IMR-90 (cell line): ENCODE measurements around the gene ESF1. TPM values are rescaled to one million over a fixed set of nuclear protein-coding genes. Genes with fewer than 3 reads are reported as not detected.

Experiments
- ATAC-seq: fragments of 200-7000 bp; cut with Tn5 transposase; 2 replicates; pipeline ENCODE4 v1.9.1; 2020; ENCODE audit warnings: low read depth, mild to moderate bottlenecking, moderate library complexity
- BruUV-seq: library from RNA; stranded (reverse); fragments of 400-500 nt; replicated peaks from 2 replicates; lab custom pipeline; 2021; lab: Mats Ljungman, UMichigan
- CTCF ChIA-PET: fragments of 300-600 bp; formaldehyde crosslinking; extraction: SDS; loops from one replicate; lab custom pipeline; 2021; ENCODE audit warnings: antibody characterized with exemption; lab: Yijun Ruan, JAX
- POLR2A ChIA-PET: fragments of 300-600 bp; sonication (Branson Sonifier 250); formaldehyde crosslinking; loops from one replicate; lab custom pipeline; 2022; ENCODE audit warnings: antibody characterized with exemption; ENCODE audit not compliant: unreplicated experiment; lab: Charles Lee
- DNase-seq: peaks from one replicate; pipeline ENCODE4 v3.0.0; 2013
- H2AFZ ChIP-seq: replicated peaks from 2 replicates; pipeline ENCODE3; 2013; ENCODE audit warnings: low read length, mild to moderate bottlenecking; ENCODE audit not compliant: poor library complexity
- H2AK5ac ChIP-seq: 2 replicates; pipeline ENCODE4 v1.6.1; 2013; ENCODE audit warnings: low read depth, low read length, inconsistent platforms
- H2AK9ac ChIP-seq: replicated peaks from 2 replicates; pipeline ENCODE3; 2013; ENCODE audit warnings: mild to moderate bottlenecking, low read depth, low read length, moderate library complexity; ENCODE audit not compliant: poor library complexity
- H2BK120ac ChIP-seq: 2 replicates; pipeline ENCODE4 v1.6.1; 2013; ENCODE audit warnings: low read depth, low read length, inconsistent platforms
- H2BK15ac ChIP-seq: 3 replicates; pipeline ENCODE4 v1.6.1; 2013; ENCODE audit warnings: low read depth, low read length, inconsistent platforms
- H2BK20ac ChIP-seq: 2 replicates; pipeline ENCODE4 v1.6.1; 2013; ENCODE audit warnings: low read depth, mild to moderate bottlenecking, inconsistent platforms, low read length, moderate library complexity
- H2BK5ac ChIP-seq: 2 replicates; pipeline ENCODE4 v1.6.1; 2013; ENCODE audit warnings: mild to moderate bottlenecking, low read depth, low read length, inconsistent platforms; ENCODE audit not compliant: poor library complexity, severe bottlenecking
- H3K14ac ChIP-seq: replicated peaks from 2 replicates; pipeline ENCODE4 v1.6.1; 2013; ENCODE audit warnings: low read depth, low read length, inconsistent platforms
- H3K18ac ChIP-seq: 2 replicates; pipeline ENCODE4 v1.6.1; 2013; ENCODE audit warnings: low read depth, low read length, control low read depth
- H3K23ac ChIP-seq: 2 replicates; pipeline ENCODE4 v1.6.1; 2013; ENCODE audit warnings: low read depth, low read length, inconsistent platforms
- H3K27ac ChIP-seq: 2 replicates; pipeline ENCODE4 v1.5.1; 2013; ENCODE audit warnings: mild to moderate bottlenecking, control low read depth, low read length; ENCODE audit not compliant: insufficient read depth
- H3K27me3 ChIP-seq: 2 replicates; pipeline ENCODE4 v1.6.1; 2013; ENCODE audit warnings: low read length; ENCODE audit not compliant: control insufficient read depth, insufficient read depth
- H3K36me3 ChIP-seq: 2 replicates; pipeline ENCODE4 v1.6.1; 2013; ENCODE audit warnings: low read length, mixed read lengths; ENCODE audit not compliant: control insufficient read depth, insufficient read depth
- H3K4ac ChIP-seq: 2 replicates; pipeline ENCODE4 v1.6.1; 2013; ENCODE audit warnings: low read depth, low read length, inconsistent platforms
- H3K4me1 ChIP-seq: 2 replicates; pipeline ENCODE4 v1.6.1; 2013; ENCODE audit warnings: low read length, mixed read lengths; ENCODE audit not compliant: control insufficient read depth, insufficient read depth
- H3K4me2 ChIP-seq: 2 replicates; pipeline ENCODE4 v1.6.1; 2013; ENCODE audit warnings: low read depth, mild to moderate bottlenecking, control low read depth, low read length, moderate library complexity
- H3K4me3 ChIP-seq: 2 replicates; pipeline ENCODE4 v1.5.1; 2013; ENCODE audit warnings: low read depth, mild to moderate bottlenecking, control low read depth, low read length, moderate library complexity; ENCODE audit not compliant: insufficient read depth
- H3K56ac ChIP-seq: 2 replicates; pipeline ENCODE4 v1.6.1; 2013; ENCODE audit warnings: low read length, inconsistent platforms; ENCODE audit not compliant: insufficient read depth; ENCODE audit errors: extremely low read depth
- H3K79me1 ChIP-seq, 2 experiments: 2 replicates each; pipeline ENCODE4 v1.6.1; 2013; ENCODE audit warnings: low read length in 2 of 2, inconsistent platforms in 1 of 2, low read depth in 1 of 2
- H3K9ac ChIP-seq: 2 replicates; pipeline ENCODE4 v1.6.1; 2013; ENCODE audit warnings: low read depth, low read length, control low read depth
- H3K9me1 ChIP-seq: 2 replicates; pipeline ENCODE4 v1.6.1; 2013; ENCODE audit warnings: low read length, inconsistent platforms; ENCODE audit not compliant: insufficient read depth
- H3K9me3 ChIP-seq: 2 replicates; pipeline ENCODE4 v1.6.1; 2013; ENCODE audit warnings: low read length; ENCODE audit not compliant: control insufficient read depth, insufficient read depth
- H4K20me1 ChIP-seq: 2 replicates; pipeline ENCODE4 v1.6.1; 2013; ENCODE audit warnings: low read length, inconsistent platforms; ENCODE audit not compliant: insufficient read depth
- H4K5ac ChIP-seq: 2 replicates; pipeline ENCODE4 v1.6.1; 2013; ENCODE audit warnings: mild to moderate bottlenecking, low read depth, low read length, control low read depth
- H4K8ac ChIP-seq, 2 experiments: 2 replicates each; pipeline ENCODE4 v1.6.1; 2013; ENCODE audit warnings: low read depth in 2 of 2, low read length in 2 of 2, control low read depth in 1 of 2, inconsistent platforms in 1 of 2
- H4K91ac ChIP-seq: 2 replicates; pipeline ENCODE4 v1.6.1; 2013; ENCODE audit warnings: low read depth, low read length, inconsistent platforms; ENCODE audit not compliant: insufficient read depth
- MAFK ChIP-seq: IDR thresholded peaks from 2 replicates; pipeline ENCODE4 v1.6.1; 2012; ENCODE audit warnings: low read depth, low read length, improper control_type of control experiment
- RAD21 ChIP-seq: IDR thresholded peaks from 2 replicates; pipeline ENCODE4 v1.6.1; 2012; ENCODE audit warnings: low read length, improper control_type of control experiment
- RCOR1 ChIP-seq: IDR thresholded peaks from 2 replicates; pipeline ENCODE4 v1.6.1; 2012; ENCODE audit warnings: mild to moderate bottlenecking, low read length, improper control_type of control experiment; ENCODE audit not compliant: insufficient replicate concordance
- WGBS, 2 experiments: methylation state at CpG; one replicate each; pipeline versions ENCODE4 v1.1.5 to v1.1.7; 2013; ENCODE audit warnings: missing lambda C conversion rate in 2 of 2; ENCODE audit not compliant: insufficient read length in 1 of 2; ENCODE audit errors: extremely low coverage in 2 of 2; 5-methylcytosine and 5-hydroxymethylcytosine counted together
- dilution Hi-C: fragments of 300-500 bp; cut with HindIII; formaldehyde crosslinking; loops from one replicate; pipeline ENCODE4 v1.14.3; 2018; ENCODE audit warnings: low sequenced_read_pairs; ENCODE audit not compliant: unreplicated experiment
- in situ Hi-C: fragments of 300-500 bp; cut with MboI; formaldehyde crosslinking; loops from 3 replicates; pipeline ENCODE4 v1.14.3; 2019; ENCODE audit warnings: low sequenced_read_pairs, inconsistent platforms, mixed read lengths
- intact Hi-C: fragments of 100-400 bp; cut with micrococcal nuclease; formaldehyde crosslinking; loops from 2 replicates; pipeline ENCODE4 v1.10.0; 2022
- polyA plus RNA-seq, 3 experiments: library from polyadenylated mRNA; depleted of rRNA; stranded (reverse); fragments of >200 nt; gene quantifications; 2 replicates each; pipeline ENCODE4 v1.2.3, GENCODE V29; 2012; ENCODE audit warnings: low replicate concordance in 1 of 3
- total RNA-seq: library from RNA; depleted of rRNA; stranded (reverse); fragments of >200 nt; gene quantifications from 2 replicates; pipeline ENCODE4 v1.2.3, GENCODE V29; 2012

The ESF1 gene
- total and polyA plus RNA-seq, 2 of the 4 experiments (the other 2 are of a cell fraction): 2.6 to 2.7 TPM

DNA sequence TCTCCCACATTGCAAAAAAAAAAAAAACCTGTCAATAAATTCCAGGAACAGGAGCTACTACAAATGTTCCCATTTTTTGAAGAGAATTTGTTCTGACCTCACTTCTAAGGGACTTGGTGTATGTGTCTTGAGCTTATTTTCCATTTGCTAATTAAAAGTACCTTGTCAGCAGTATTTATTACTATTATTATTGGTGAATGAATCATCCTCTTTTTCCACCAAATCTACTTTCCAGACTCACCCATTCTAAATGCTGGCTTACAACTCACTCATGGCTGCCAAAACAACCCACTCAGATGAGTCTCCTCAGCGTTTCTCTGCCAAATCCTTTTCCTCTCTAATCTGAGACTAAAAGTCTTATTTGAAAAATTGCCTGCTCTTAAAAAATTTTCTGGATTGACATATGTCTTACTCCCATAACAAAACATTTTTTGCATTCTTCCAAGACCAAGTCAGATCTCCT, 112.8 kb downstream of the ESF1 start:
- no peaks in the 10 kb centered on the region for H4K20me1 ChIP-seq
- no peaks in the 10 kb centered on the region for H3K79me1 ChIP-seq

More for the DNA sequence above, 112.8 kb downstream of the ESF1 start:
- Histone ChIP-seq H4K5ac (no peak overlapping the region), H3K36me3 (no peaks in the 10 kb centered on the region), H4K91ac (no peak overlapping the region), H2BK15ac (no peak overlapping the region), H3K18ac (no peak overlapping the region), H3K4ac (no peak overlapping the region), H2BK120ac (no peak overlapping the region), H3K27me3 (no peaks in the 10 kb centered on the region; the same call in none of the 2 replicates), H4K8ac (no peak overlapping the region), H3K4me1 (no peaks in the 10 kb centered on the region; the same call in 1 of the 2 replicates), H3K9me3 (no peaks in the 10 kb centered on the region), H2AFZ (no peak overlapping the region), H3K4me2 (no peak overlapping the region), H3K4me3 (no peak overlapping the region), H2BK5ac (no peak overlapping the region), H3K27ac (no peak overlapping the region), H3K9me1 (no peaks in the 10 kb centered on the region), H3K56ac (no peak overlapping the region), H2BK20ac (no peak overlapping the region), H3K23ac (no peak overlapping the region), H3K14ac (no peak overlapping the region), H2AK5ac (no peak overlapping the region), H3K9ac (no peak overlapping the region), H2AK9ac (no peak overlapping the region)
- BruUV-seq: no TSS peak
- ChIA-PET POLR2A (no interaction called here), CTCF (no interaction called here)
- DNase-seq: peak; percentile 62
- ATAC-seq: no peak
- TF ChIP-seq MAFK (peak; percentile 96), RCOR1 (no peak), RAD21 (no peak)
- intact Hi-C loops: no loop called here
- no CpG with 5 or more reads among the region's 1 CpG for WGBS, 2 experiments
- dilution Hi-C loops: no loop called here
- in situ Hi-C loops: no loop called here
